ENCODE results near the gene PUS3. TPM values are rescaled to one million over a fixed set of nuclear protein-coding genes. Genes with fewer than 3 reads are reported as not detected.

The PUS3 gene, protein sequence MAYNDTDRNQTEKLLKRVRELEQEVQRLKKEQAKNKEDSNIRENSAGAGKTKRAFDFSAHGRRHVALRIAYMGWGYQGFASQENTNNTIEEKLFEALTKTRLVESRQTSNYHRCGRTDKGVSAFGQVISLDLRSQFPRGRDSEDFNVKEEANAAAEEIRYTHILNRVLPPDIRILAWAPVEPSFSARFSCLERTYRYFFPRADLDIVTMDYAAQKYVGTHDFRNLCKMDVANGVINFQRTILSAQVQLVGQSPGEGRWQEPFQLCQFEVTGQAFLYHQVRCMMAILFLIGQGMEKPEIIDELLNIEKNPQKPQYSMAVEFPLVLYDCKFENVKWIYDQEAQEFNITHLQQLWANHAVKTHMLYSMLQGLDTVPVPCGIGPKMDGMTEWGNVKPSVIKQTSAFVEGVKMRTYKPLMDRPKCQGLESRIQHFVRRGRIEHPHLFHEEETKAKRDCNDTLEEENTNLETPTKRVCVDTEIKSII
- 12.9 and 13.6 TPM in 2 replicates for total RNA-seq

DNA sequence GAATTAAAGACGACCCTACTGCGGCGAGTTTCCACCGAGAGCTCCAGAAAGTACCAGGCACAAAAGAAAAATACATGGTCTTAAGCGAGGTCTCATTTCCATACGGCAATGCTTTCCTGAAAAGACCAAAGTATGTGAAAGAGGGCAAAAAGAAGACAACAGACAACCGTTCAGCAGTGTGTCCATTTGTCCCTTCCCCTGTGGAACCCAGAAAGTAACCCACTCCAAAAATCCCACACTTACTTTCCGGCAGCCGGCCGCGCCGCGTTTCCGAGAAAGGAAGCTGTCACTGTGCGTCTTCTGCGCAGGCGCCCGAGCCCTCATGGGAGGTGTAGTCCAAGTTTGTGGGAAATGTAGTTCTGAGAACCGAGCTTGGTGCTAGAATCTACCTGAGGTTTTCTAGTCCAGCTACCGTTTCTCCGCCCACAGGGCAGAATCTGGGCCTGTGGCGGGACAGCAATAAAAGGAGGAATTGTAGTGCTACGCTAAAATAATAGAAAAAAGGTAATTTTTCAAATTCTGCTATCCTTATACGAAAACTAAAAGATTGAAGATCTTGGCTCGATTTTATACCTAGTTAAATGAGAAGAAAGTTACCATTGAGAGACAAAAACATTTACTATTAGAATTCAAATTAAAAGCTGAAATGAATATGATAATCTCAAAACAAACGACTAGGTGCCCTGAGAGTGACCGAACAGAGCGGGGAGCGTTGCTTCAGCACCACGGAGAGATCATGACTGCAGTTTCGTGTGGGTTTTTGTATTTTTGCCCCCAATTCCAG, at the start of gene PUS3:
Gene PUS3 (minus strand): TSS at position 280 of the 784 bp plus-strand sequence. CDS start 6,922 bp downstream, outside the sequence.

DNA sequence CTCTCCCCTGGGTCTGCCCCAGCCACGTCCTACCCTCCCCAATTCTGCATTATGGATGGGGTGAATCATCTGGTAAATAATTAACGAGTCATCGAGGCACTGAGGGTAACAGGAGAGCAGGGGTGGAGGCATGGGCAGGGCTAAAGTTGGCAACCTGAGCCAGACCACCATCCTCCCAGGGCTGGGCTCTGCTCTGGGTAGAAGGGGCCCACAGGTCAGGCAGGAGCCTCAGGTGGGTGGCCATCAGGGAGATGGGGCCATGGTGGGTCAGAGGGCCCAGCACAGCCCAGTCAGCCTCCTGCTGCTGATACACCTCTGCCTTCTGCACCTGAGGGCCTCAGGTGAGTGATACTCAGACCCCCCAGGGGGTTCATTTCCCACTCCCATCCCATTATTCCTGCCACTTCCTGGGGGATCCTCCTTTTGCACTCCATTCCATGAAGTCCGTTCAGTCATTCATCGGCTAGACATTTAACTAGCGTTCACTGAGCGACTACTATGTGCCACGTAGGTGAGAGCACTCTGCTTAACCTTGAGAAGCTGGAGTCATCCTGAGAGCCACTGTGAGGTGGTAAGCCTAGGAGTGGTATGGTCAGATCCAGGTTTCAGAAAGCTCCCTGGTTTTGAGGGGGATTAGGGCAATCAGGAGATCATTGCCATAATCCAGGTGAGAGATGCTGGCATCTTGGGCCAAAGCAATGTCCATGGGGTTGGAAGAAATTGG, 43.0 kb upstream of the PUS3 start, which contains the start of gene VSIG10L2:
Gene VSIG10L2 (plus strand): TSS at position 248 of the 724 bp plus-strand sequence. CDS start 12 bp downstream, at position 260.

DNA sequence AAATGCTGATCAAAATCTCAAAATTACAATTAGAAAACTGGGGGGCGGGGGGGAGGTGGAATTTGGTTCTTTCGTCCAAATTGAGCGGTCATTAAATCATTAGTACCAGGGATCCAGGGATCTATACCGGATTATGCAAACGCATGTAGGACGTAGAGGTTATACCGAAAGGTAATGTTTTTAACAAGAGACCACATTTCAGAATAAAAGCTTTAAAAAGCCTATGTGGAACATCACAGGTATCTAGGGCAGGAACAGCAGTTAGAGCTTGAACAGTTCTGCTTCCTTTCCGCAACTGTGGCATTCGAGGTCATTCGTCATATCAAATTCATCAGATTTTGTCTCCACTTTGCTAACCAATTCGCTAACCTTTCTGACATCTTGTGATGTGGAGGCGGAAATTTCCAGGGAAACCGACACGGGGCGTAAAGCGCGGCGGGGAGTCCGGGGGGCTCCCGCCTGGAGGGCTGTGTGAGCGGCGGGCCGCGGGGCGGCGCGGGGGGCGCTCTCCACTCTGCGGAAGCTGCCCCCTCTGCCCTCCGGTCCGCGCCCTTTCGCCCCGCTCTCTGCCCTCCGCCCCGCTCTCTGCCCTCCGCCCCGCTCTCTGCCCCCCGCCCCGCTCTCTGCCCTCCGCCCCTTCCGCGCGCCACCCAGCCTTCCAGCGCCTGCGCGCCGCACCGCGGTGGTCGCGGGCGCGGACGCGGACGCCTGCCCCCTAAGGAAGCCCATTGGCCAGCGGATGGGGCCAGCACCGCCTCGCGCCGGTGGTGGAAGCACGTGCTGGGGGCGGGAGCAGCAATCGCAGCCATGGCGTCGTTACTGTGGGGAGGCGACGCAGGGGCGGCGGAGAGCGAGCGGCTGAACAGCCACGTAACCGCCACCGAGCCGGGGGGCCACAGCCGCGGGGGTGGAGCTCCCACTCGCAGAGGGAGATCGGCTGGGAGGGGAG, 979 bp upstream of the PUS3 start, which contains the start of gene DDX25:
Gene DDX25 (plus strand): TSS at position 798 of the 949 bp plus-strand sequence. CDS start 10 bp downstream, at position 808.

DNA sequence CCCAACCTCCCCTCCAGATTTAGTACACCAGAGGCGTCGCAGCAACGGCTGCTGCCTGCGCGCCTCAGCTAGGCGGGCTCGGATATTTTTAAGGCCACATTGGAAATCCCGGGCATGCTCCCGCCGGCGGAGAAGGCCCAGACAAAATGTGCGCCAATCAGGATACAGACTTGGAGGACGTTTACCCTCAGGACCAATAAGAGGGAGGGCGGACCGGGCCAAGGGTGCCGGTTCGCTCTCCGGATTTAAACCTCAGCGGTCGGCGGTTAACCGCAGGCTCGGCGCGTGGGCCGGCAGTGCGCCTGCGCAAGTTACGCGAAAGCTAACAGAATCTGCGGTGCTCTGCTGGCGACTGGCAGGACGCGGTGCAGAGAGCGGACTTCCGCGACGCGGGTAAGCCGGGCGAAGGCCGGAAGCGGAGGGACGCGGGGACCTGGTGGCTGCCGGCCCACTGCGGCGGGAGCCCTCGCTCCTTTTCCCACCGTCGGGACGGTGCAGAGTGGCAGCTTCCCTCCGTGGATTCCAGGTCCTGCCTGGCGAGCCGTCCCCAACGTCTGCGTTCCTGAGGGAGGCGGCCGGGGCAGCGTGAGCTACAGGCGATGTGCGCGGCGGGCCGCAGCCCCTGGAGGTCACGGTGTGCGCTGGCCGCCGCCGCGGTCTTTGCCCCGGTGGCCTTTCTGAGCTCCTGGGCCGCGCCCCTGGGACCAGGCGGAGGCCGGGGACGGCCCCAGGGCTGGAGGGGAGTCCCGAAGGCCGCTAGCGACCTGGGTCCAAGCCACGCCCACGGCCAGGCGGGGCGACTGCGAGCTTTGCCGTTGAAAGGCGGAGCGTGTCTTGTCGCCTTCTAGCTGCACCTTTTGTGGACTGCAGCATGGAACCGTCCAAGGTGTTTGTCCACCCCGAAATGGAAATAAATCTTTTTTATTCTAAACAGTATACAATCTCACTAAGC, 15.4 kb downstream of the PUS3 start, which contains the start of gene HYLS1:
Gene HYLS1 (plus strand): TSS at position 296 of the 952 bp plus-strand sequence. CDS start 11,701 bp downstream, outside the sequence.

Other genes starting within 250 kb of the PUS3 start
- under 0.01 TPM in 1 of 2 replicates, not detected in the other for gene ACRV1, start 222.4 kb downstream of the PUS3 start, total RNA-seq
- not detected in 2 replicates for gene PATE1, start 156.9 kb downstream of the PUS3 start, total RNA-seq
- gene PATE2, start 124.4 kb downstream of the PUS3 start, total RNA-seq, result 0.09 TPM in 2 replicates
- gene PATE3, start 115.1 kb downstream of the PUS3 start, total RNA-seq, result not detected in 2 replicates
- not detected in 2 replicates for gene PATE4, start 69.9 kb downstream of the PUS3 start, total RNA-seq
- 6.5 and 9.4 TPM in 2 replicates for gene HYLS1, start 15.5 kb downstream of the PUS3 start, total RNA-seq
- gene DDX25, start 1.3 kb upstream of the PUS3 start, total RNA-seq, result not detected in 2 replicates
- not detected in 2 replicates for gene VSIG10L2, start 42.8 kb upstream of the PUS3 start, total RNA-seq
- 0.90 and 1.2 TPM in 2 replicates for gene CDON, start 159.7 kb upstream of the PUS3 start, total RNA-seq